DLD1 (cell line): Measurements from ENCODE around the gene CCDC146.

Source experiments
- in situ Hi-C: cut with HindIII; loops from 2 replicates; pipeline ENCODE4 v1.10.0; 2017; ENCODE audit warnings: low sequenced_read_pairs

Gene CCDC146

DNA sequence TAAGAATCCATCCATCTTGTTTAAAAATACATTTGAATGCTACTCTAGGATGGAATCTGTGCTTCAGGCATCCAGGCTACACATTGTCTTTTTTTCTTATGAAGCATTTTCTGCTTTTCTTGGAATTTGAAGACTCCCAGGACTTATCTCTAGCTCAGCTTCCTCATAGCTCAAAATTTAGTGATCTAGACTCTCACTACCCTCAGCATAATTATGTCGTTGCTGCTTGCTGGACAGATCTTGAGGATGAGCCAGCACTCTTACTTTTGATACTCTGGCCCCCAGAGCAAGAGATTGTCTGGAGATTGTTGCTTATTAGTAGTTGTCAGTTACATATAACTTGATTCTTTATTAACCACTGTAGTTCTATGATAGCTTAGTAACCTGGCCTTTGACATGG, 160.5 kb downstream of the CCDC146 start:
- in situ Hi-C loops: no loop called here

DNA sequence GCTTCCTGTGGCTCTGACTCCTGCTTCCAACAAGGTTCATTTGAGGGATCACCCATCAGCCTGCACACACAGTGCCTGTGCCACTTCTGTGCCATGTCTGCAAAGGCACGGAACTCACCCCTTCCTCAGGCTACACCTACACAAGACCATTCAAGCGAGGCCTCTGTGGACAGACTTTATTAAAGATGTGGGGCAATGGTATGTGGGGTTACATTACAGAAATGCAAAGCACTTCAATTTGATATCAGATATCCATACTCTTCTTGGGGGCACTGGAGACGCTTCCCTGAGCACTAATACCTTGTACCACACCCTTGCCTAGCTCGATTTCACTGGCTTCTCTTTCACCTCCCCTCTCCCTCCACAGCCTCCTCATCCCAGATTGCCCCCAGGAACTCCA, 161.6 kb downstream of the CCDC146 start:
- in situ Hi-C loops: no loop called here

DNA sequence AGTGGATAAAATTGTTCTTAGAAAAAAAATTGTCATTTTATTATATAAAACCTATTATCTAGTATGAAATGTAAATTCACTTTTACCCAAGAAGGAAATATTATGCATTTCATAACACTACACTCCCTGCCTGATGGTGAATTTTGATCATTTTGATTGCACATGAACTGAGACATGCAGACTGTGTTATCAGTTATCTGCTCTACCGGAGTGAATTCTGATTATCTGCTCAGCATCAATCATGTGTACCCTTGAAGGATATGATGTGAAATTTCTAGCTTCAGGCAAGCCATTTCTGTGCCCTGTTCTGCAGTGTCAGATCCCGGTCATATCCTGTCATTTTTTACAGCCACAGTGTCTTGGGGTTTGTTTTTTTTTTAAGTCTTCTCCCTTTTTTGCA, 162.2 kb downstream of the CCDC146 start:
- in situ Hi-C loops: no loop called here

DNA sequence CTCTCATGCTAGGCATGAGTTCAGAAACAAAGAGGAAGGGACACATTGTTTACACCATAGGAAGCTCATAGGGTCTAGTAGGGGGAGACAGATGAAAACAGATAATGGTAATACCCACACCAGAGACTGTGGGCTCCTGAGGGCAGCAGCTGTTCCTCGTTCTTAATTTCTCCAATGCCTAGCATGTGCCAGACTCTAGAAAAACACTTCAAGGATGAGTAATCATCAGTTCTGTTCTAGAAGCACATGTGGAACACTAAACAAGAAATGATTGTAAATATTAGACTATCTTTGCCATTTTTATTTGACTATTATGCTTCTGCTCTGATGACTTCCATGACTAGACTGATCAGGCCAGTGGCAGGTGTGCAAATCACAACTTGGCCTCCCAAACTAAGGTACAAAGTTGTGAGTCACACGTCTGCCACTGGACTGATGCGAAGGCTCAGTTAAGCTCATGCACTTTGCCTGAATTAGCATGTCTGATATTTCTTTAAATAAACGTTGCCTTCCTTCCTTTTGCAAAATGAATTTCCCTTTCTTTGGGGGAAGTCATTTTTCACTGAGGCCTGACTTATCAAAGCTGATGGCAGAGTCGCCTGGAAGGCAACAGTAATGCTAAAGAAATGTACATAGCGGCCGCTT, 166.4 kb downstream of the CCDC146 start:
- in situ Hi-C loops: no loop called here

DNA sequence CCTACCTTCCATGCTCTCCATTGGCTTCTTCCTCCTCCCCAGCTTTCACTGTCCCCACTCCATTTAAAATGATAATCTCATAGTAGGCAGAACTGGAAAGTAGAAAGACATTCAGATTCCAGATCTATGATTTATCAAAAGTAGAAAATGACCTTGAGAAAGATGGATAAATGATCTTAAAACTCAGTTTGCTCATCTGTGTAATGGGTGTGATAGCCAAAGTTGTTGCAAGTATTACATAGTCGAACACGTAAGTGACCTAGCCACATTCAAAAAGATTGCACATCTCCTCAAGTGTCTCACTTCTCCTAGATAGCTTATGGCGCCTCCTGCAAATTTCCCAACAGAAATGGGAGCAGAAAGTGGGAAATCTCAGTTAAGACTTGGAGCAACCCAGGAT, 167.0 kb downstream of the CCDC146 start:
- in situ Hi-C loops: no loop called here

DNA sequence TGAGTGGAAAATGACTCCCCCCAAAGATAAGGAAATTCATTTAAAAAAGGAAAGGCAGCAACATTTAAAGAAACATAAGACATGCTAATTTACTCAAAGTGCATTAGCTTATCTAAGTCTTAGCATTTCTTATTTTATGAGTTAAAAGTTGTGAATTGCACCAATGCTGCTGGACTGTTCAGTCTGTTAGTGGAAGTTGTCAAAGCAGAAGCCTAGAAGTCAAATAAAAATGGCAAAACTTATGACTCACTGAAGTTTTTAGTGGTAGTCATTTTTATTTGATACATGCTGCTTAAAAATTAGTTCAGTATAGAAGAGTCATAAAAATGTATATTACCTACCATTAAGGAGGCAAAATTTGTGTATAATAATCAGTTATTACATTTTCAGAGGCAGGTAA, 168.0 kb downstream of the CCDC146 start:
- in situ Hi-C loops: no loop called here

DNA sequence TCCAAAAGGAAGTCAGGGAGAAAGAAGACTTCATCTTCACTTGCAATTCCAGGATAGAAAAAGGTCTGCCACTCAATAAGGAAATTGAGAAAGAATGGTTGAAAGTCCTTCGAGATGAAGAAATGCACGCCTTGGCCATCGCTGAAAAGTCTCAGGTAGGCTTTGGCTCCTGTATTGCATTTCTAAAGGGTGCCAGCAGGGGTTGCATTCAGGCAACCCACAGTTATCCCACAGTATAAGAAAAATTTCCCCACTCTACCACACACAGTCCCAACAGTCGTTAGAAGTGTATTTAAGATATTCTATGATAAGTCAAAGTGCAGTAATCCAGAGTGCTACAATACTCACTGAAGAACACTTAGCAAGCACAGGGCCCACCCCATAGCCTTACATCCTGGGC, 170.6 kb downstream of the CCDC146 start:
- in situ Hi-C loops: no loop called here

DNA sequence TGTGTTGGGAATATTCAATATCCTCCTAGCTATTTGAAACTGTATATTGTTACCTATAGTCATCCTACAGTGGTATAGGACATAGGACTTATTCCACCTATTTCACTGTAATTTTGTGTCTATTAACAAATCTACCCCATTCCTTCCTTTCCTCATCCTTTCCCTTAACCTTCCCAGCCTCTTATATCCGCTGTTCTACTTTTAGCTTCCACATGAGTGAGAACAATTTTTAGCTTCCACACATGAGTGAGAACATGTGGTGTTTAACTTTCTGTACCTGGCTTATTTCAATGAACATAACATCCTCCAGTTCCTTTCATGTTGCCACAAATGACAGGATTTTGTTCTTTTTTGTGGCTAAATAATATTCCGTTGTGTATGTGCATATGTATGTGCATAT, 173.1 kb downstream of the CCDC146 start:
- in situ Hi-C loops: no loop called here

DNA sequence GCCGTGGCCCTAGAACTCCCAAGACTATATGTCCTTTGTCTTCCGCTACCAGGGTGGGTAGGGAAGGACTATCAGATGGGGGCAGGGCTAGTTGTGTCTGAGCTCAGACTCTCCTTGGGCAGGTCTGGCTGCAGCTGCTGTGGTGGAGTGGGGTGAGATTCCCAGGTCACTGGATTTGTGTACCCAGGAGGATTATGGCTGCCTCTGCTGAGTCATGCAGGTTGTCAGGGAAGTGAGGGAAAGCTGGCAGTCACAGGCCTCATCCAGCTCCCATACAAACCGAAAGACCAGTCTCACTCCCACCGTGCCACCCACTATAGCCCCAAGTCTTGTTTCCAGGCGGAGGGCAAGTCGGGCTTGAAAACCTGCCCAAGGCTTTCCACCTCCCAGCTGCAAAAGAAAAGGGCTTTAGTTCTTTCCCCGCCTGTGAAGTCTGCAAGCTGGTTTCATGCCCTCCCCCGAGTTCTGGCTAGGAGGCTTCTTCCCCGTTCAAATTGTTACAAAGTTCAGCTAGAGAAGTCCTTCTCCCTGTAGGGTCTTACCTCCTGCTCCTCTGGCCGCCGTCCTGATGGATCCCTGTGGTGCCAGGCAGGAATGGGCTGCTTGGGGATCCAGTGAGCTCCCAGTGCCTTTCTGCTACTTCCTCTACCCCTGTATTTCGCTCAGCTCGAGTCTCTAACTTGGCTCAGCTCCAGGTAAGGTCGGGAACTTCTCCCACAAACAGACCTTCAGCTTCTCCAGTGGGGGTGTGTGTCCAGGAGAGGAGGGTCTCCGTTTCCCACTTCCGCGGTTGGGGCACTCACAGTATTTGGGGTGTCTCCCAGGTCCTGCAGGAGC, 184.0 kb downstream of the CCDC146 start:
- in situ Hi-C loops: no loop called here

DNA sequence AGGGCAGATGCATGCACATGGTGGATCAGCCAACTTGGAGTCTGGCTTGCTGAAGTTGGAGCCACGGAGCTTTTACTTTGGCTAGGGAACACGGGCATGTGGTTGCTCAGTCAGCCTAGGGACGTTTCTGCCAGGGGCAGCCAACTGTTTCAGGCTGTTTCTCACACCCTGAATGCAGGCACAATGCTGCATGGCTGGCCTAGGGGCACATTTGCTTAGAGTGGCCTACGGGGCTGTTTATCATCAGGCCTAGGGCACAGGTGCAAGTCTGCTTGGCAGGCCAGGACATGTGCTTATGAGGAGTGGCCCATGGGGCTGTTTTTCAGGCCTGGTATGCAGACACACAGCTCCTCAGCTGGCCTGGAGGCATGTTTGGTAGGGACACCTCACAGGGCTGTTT, 186.4 kb downstream of the CCDC146 start:
- in situ Hi-C loops: no loop called here

DNA sequence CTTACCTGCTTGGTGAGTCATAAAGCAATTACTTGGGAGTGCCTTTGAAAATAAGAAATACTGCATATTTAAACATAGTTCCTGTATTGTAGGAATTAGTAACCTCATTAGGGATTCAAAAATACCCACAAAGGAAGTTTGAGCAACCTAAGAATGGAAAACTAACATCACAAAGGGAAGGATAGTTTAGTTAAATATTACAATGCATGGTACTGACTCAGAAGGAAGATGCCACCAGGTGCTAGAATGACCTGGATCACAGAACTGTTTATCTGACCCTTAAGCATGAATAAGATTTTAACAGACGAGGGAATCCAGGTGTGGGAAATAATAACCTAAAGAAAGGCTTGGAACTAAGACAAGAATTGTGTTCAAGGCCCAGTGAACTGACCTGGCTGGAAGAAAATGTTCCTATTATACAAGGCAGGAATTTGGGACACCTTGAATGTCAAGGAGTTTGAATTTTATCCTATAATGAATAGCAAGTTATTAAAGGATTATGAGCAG, 187.4 kb downstream of the CCDC146 start:
- in situ Hi-C loops: no loop called here

DNA sequence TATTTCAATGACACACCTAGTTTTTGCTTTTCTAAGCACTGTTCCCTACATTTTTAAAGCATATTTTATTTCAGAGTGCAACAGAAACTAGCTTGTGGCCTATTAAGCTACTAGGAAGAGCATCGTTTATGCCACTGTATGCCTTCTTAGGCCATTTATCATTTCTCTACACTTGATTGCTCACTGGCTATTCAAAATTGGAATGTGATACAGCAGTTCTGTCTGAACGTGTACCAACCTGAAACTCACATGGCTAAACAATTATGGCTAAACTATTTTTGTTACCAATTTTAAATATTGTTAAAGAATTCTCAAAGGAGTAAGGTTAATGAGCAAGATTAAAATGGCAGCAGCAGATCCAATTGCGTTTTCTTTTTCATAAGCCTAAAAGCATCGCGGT, 188.6 kb downstream of the CCDC146 start:
- in situ Hi-C loops: no loop called here

DNA sequence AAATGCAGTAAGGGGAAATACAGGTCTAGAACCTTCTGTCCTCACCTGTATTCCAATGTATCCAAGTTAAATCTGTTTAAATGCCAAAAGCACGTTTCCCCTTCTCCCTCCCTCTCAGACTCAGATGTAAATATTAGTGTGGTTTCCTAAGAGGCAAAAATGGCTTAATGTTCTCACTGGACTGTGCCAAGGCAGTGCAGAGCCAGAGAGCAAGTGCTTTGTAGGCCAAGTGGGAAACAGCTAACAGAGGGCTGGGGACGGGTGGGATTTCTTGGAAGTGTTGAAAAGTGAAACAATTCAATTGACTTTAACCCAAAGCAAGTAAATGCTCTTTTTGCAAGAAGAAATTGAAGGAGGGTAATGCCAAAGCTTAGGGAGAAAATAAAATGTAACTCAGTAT, 190.7 kb downstream of the CCDC146 start:
- in situ Hi-C loops: no loop called here

DNA sequence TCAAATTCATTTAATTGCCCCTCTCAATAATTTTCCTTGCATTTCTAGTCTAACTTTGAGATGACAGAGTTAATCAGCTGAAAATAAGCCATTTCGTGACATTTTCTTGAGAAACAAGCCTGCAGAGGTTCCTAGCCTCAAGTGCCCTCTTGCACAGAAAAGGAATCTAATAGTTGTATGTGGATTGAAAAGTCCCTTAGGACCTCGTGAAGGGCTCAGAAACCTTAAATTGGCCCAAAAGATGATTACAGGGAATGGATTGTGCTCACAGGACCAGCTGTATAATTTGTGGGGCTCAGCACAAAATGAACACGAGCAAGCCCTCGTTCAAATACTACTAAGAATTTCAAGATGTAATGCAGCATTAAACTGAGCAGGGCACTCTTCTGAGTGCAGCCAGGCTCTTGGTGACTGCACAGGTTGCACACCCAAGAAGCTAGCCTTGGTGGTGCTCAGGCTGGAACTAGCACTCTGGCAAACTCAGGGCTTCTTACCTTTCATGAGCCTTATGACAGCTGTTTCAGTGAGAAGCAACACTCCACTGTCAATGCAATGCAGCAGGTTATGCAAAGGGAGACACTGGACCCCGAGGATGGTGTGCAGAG, 191.6 kb downstream of the CCDC146 start:
- in situ Hi-C loops: no loop called here

DNA sequence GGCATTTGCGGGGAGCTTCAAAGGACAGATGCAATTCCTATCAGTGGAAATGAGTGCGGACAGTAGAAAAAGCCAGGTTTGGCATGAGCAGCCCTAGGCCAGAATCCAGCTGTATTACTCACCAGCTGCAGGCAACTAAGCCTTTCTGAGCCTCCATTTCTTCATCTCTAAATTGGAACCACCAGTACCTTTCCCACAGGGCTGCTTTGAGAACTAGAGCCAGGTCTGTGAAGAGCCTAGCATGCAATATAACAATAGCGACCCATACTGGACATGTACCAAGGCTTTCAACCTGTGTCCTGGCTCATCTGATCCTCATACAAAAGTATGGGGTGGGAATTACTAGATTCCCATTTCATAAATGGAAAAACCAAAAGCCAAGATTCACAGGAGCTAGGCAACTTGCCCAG, 192.8 kb downstream of the CCDC146 start:
- in situ Hi-C loops: no loop called here

DNA sequence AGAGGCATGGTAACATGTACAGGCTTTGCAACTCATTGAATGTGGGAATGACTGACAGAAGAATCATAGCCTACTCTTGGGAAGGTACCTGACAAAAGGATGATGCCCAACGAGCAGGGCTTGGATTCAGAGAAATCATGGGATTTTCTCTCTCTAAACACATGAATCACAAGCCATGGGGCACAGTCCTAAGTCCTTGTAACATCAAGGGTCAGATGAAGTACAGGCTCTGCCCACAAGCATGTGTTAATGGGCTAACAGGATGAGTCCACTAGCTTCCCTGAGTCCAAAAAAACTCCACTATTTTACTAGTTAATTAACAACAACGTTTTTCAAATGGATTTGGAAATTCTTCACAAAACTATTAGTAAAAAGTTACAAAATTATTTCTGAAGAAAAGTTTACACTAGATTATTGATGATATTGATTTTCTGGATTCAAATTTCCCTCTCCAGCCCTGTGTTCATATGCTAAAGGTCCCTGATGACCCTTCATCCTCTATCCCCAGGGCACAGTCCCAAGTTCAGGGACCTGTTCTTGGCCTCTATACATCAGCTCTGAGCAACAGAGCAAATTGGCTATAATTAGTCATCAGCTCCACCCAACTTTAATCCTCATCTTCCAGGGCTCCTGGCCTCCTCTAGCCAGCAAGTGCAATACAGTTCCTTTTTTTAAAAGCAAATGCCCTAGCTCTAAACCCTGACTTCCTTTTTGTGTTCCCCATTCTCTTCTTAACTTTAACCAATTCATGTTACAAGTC, 194.0 kb downstream of the CCDC146 start:
- in situ Hi-C loops: no loop called here

DNA sequence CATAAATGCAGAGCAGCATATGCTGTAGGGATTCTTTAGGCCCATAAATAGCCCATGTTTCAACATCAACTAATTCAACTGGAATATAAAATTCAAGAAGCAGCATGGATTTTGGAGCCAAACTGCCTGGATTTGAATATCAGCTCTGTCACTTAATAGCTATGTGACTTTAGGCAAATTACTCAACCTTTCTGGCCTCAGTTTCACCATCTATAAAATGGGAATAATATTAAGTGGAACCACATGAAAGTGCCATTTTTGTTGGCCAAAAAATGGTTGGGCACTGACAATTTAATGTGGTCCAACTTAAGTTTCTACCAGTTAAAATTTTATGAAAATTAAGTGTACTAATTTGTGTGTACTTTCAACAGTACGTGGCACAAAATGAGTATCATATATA, 195.6 kb downstream of the CCDC146 start:
- in situ Hi-C loops: no loop called here

DNA sequence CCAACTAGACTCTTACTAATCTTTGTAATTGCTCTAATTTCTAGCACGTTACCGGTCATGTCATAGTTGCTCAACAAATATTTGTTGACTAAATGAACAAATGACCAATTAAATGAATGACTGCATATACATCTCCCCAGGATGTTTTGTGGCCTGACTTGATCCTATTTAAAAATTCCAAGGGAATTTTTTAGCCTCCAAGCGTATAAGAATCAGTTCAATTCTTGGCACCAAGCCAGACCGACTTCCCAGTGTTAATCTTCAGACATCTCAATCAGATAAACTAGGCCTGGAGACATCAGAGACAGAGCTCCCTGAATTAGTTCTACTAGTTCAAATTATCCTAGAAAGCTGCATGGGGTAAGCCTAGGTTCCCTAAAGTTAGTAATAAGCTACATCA, 197.7 kb downstream of the CCDC146 start:
- in situ Hi-C loops: no loop called here

DNA sequence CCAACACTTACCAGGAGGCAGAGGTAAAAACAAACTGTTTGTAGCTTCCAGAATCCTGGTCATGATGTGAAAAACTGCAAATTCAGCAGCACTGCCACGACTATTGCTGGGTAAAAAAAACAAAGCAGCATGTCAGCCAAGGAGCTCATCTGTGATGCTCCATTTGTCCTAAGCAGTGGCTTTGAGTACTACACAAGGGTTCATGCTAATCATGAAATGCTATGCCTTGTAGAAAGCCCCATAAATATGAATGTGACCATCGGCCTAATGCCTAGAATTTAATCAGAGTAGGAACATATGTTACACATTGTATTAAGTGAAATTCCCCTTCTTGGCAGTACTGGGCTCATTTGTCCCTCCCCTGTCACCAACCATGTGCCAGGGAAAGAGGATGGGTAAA, 198.3 kb downstream of the CCDC146 start:
- in situ Hi-C loops: no loop called here

DNA sequence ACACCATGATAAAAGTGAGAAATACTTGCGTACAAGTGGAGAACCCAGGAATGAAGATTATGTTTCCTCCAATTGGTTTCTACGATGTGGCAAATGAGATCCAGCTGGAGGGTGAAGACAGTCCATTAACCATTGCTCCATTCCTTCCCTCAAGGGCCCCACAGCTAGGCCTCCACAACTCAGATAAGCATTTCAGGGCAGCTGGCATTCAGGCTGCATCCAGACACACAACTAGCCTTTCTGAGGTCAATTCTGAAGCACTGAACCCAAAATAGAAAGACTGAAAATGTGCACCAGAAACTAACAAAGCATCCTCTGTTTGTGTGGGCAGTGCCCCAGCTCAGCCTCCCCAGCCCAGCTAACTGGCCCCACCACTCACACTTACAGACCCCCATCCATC, 198.9 kb downstream of the CCDC146 start:
- in situ Hi-C loops: no loop called here

DNA sequence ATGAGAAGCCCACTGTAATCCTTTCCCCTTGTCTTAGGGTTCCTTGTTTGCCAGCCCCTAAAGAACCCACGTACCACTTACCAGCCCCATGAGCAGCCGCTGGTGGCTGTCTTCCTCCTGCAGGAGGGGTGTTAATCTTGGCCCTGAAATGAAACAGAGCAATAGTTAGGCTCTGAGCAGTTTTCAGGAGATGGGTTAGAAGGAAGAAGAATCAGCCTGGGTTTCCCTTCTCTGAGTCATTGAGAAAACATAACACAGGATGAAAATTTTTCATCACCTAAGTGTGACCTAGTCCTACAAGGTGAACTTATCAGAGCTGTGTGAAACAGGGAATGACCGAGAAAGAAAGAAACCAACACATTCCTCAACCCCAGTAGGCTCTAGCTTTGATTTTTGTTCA, 203.7 kb downstream of the CCDC146 start:
- in situ Hi-C loops: no loop called here
